Activated CD4-positive, alpha-beta memory T cell treated with anti-CD3 and anti-CD28 coated beads, Interleukin-2, amount 10 ng/mL, durations not matched to agents 7 days and 5 days (primary cell): ENCODE data around the gene RWDD4. TPM values are rescaled to one million over a fixed set of nuclear protein-coding genes. Genes with fewer than 3 reads are reported as not detected.
"Not testable (repeated sequence)": the region's sequence is repeated elsewhere in the genome, so short reads cannot be mapped to it uniquely, and the experiment has no call there.

Experiments used
- CTCF ChIA-PET: fragments of 350-600 bp; sonication (Branson Sonifier 250); formaldehyde crosslinking; loops from one replicate; lab custom pipeline; 2021; ENCODE audit warnings: antibody characterized with exemption, inconsistent platforms; lab: Charles Lee
- POLR2A ChIA-PET: fragments of 350-600 bp; sonication (Branson Sonifier 250); formaldehyde crosslinking; loops from one replicate; lab custom pipeline; 2021; ENCODE audit warnings: antibody characterized with exemption; lab: Charles Lee
- DNase-seq: peaks from one replicate; pipeline ENCODE4 v3.0.0-alpha.2; 2020
- H3K27ac Mint-ChIP-seq: one replicate; pipeline ENCODE4 v1.8.0; 2021; ENCODE audit warnings: mild to moderate bottlenecking, mixed read lengths
- H3K27me3 Mint-ChIP-seq: one replicate; pipeline ENCODE4 v1.8.0; 2021; ENCODE audit warnings: mixed read lengths
- H3K36me3 Mint-ChIP-seq: one replicate; pipeline ENCODE4 v1.8.0; 2021; ENCODE audit warnings: low read depth, mixed read lengths
- H3K4me1 Mint-ChIP-seq: one replicate; pipeline ENCODE4 v1.8.0; 2021; ENCODE audit warnings: mixed read lengths
- H3K4me3 Mint-ChIP-seq: one replicate; pipeline ENCODE4 v1.8.0; 2021; ENCODE audit warnings: mild to moderate bottlenecking, mixed read lengths
- H3K9me3 Mint-ChIP-seq: one replicate; pipeline ENCODE4 v1.8.0; 2021; ENCODE audit warnings: mixed read lengths
- total RNA-seq, 2 experiments: library from RNA; stranded (reverse); gene quantifications; one replicate each; pipeline ENCODE4 v1.2.3, GENCODE V29; 2021

RWDD4 gene
- total RNA-seq, 2 experiments from 2014 or later: 13.0 to 15.3 TPM

GRCh38 chr4:183633476-183634400 lies 25.2 kb downstream of the RWDD4 start:
- Mint-ChIP-seq H3K9me3 (no peaks in the 10 kb centered on the region), H3K27me3 (peaks cover 1% of the 10 kb centered on the region), H3K36me3 (no peaks in the 10 kb centered on the region), H3K27ac (no peak overlapping the region), H3K4me1 (peaks cover 17% of the 10 kb centered on the region), H3K4me3 (no peak overlapping the region)
- DNase-seq: no peak
- POLR2A ChIA-PET: no interaction called here
- CTCF ChIA-PET: interaction anchor here (0.6 to 1.5 kb wide), 2 partner anchors 10 to 19 kb away, joined by 3 to 4 read pairs; no protein-coding TSS in a partner anchor

- Mint-ChIP-seq H3K36me3 (no peaks in the 10 kb centered on the region), H3K27me3 (peaks cover 1% of the 10 kb centered on the region), H3K9me3 (no peaks in the 10 kb centered on the region), H3K4me3 (no peak overlapping the region), H3K27ac (no peak overlapping the region), H3K4me1 (peaks cover 16% of the 10 kb centered on the region)
- POLR2A ChIA-PET: no interaction called here
- CTCF ChIA-PET: interaction anchor here (0.6 to 1.5 kb wide), 2 partner anchors 9 to 20 kb away, joined by 3 to 4 read pairs; no protein-coding TSS in a partner anchor
- DNase-seq: no peak
Observed at GRCh38 chr4:183632689-183633088, 26.3 kb downstream of the RWDD4 start.

- Mint-ChIP-seq H3K9me3 (no peaks in the 10 kb centered on the region), H3K4me1 (peaks cover 7% of the 10 kb centered on the region), H3K4me3 (no peak overlapping the region), H3K27ac (no peak overlapping the region), H3K36me3 (no peaks in the 10 kb centered on the region), H3K27me3 (peaks cover 1% of the 10 kb centered on the region)
- DNase-seq: no peak
- POLR2A ChIA-PET: no interaction called here
- CTCF ChIA-PET: no interaction called here
Observed at GRCh38 chr4:183631577-183632198, 27.3 kb downstream of the RWDD4 start.

DNA sequence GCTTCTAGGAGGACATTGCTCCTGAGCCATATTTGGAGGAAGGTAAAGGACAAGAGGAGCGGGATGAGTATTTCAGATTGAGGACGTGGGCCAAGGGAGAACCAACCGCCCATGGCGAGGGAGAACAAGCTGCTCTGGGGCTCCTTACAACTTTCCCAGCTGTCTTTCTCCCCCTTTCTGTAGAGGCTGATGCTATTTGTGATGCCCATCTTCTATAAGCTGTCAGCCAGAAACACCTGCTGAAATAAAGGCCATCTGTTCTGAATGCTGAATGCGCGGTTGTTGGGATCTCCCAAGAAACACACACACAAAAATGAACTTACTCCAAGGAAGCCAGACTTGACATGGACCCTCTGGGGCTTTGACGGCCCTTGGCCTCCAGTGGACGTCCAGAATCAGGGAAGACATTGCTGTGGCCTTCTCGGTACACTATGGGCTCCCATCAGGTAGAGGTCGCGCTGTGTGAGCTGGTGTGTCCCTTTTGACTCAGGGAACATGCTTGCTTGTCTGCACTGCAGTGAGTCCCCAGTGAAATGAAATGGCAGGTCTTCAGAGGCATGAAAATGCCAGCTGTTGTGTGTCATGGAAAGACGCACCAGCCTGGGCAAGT lies 30.9 kb downstream of the RWDD4 start:
- POLR2A ChIA-PET: no interaction called here
- no peaks in the 10 kb centered on the region for H3K27me3 Mint-ChIP-seq
- CTCF ChIA-PET: no interaction called here
- no peaks in the 10 kb centered on the region for H3K9me3 Mint-ChIP-seq
- no peak overlapping the region for H3K4me3 Mint-ChIP-seq
- no peaks in the 10 kb centered on the region for H3K36me3 Mint-ChIP-seq
- no peak for DNase-seq
- no peaks in the 10 kb centered on the region for H3K4me1 Mint-ChIP-seq
- no peak overlapping the region for H3K27ac Mint-ChIP-seq

- CTCF ChIA-PET, H3K27me3 Mint-ChIP-seq, H3K4me1 Mint-ChIP-seq, H3K36me3 Mint-ChIP-seq, H3K4me3 Mint-ChIP-seq, H3K27ac Mint-ChIP-seq, DNase-seq, H3K9me3 Mint-ChIP-seq, POLR2A ChIA-PET: not testable (repeated sequence)
Observed at GRCh38 chr4:183627286-183627685, 31.7 kb downstream of the RWDD4 start.

- no peak overlapping the region for H3K4me3 Mint-ChIP-seq
- no peak overlapping the region for H3K27ac Mint-ChIP-seq
- peaks cover 2% of the 10 kb centered on the region for H3K4me1 Mint-ChIP-seq
- no peaks in the 10 kb centered on the region for H3K36me3 Mint-ChIP-seq
- DNase-seq: no peak
- no peaks in the 10 kb centered on the region for H3K9me3 Mint-ChIP-seq
- H3K27me3 Mint-ChIP-seq: peaks cover 1% of the 10 kb centered on the region
- ChIA-PET CTCF (no interaction called here), POLR2A (no interaction called here)
Observed at GRCh38 chr4:183626168-183626567, 32.8 kb downstream of the RWDD4 start.

- Mint-ChIP-seq H3K36me3 (no peaks in the 10 kb centered on the region), H3K27me3 (peaks cover 3% of the 10 kb centered on the region), H3K27ac (no peak overlapping the region), H3K4me1 (peaks cover 2% of the 10 kb centered on the region), H3K4me3 (no peak overlapping the region), H3K9me3 (no peaks in the 10 kb centered on the region)
- DNase-seq: no peak
- CTCF ChIA-PET: no interaction called here
- POLR2A ChIA-PET: no interaction called here
Observed at GRCh38 chr4:183624548-183624947, 34.4 kb downstream of the RWDD4 start.

DNA sequence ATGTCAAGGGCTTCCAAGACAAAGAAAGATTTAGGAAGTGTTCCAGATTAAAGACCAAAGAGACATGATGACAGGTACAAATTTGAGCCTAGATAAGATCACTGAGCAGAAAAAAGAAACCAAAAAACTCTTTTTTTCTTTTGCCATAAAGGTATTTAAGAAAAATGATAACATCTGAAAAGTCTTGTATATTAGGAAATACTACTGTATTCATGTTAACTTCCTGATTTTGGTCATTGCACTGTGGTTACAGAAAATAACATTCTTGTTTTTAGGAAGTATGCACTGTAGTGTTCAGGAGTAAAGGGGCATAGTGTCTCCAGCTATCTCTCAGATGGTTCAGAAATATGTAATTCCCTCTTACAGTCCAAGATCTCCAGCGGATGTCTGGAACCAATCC lies 37.1 kb downstream of the RWDD4 start:
- Mint-ChIP-seq H3K36me3 (no peaks in the 10 kb centered on the region), H3K27me3 (peaks cover 5% of the 10 kb centered on the region), H3K4me3 (no peak overlapping the region), H3K4me1 (peaks cover 2% of the 10 kb centered on the region), H3K27ac (no peak overlapping the region), H3K9me3 (no peaks in the 10 kb centered on the region)
- CTCF ChIA-PET: no interaction called here
- no peak for DNase-seq
- POLR2A ChIA-PET: no interaction called here

GRCh38 chr4:183620421-183620820 lies 38.6 kb downstream of the RWDD4 start:
- H3K4me3 Mint-ChIP-seq: no peak overlapping the region
- POLR2A ChIA-PET: no interaction called here
- H3K27ac Mint-ChIP-seq: no peak overlapping the region
- H3K4me1 Mint-ChIP-seq: peaks cover 2% of the 10 kb centered on the region
- H3K9me3 Mint-ChIP-seq: no peaks in the 10 kb centered on the region
- DNase-seq: no peak
- H3K36me3 Mint-ChIP-seq: no peaks in the 10 kb centered on the region
- CTCF ChIA-PET: interaction anchor here (0.6 kb wide), 1 partner anchor 1565 kb away, joined by 3 read pairs; no protein-coding TSS in a partner anchor
- H3K27me3 Mint-ChIP-seq: peaks cover 8% of the 10 kb centered on the region

DNA sequence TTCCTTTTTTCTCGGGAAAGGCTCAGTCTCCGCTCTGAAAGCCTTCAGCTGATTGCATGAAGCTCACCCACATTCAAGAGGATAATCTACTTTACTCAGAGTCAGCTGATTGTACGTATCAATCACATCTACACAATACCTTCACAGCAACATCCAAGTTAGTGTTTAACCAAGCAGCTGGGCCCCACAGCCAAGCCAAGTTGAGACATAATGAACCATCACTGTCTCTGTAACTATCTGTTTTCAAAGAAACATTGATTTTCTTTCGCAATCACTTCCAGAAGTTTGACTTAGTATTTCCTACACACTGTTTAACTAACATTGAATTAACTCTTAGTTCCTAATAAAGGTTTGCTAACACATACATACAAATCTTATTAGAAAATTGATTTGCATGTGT lies 40.3 kb downstream of the RWDD4 start:
- H3K27me3 Mint-ChIP-seq: peaks cover 16% of the 10 kb centered on the region
- H3K4me3 Mint-ChIP-seq: no peak overlapping the region
- ChIA-PET POLR2A (no interaction called here), CTCF (no interaction called here)
- H3K27ac Mint-ChIP-seq: no peak overlapping the region
- H3K4me1 Mint-ChIP-seq: peaks cover 2% of the 10 kb centered on the region
- H3K36me3 Mint-ChIP-seq: no peaks in the 10 kb centered on the region
- H3K9me3 Mint-ChIP-seq: no peaks in the 10 kb centered on the region
- no peak for DNase-seq

GRCh38 chr4:183617075-183617474 lies 41.9 kb downstream of the RWDD4 start:
- Mint-ChIP-seq H3K27me3 (peaks cover 14% of the 10 kb centered on the region), H3K9me3 (no peaks in the 10 kb centered on the region), H3K4me1 (peaks cover 2% of the 10 kb centered on the region), H3K36me3 (no peaks in the 10 kb centered on the region), H3K27ac (no peak overlapping the region), H3K4me3 (no peak overlapping the region)
- ChIA-PET POLR2A (no interaction called here), CTCF (no interaction called here)
- DNase-seq: no peak

- H3K4me3 Mint-ChIP-seq: no peak overlapping the region
- no peaks in the 10 kb centered on the region for H3K9me3 Mint-ChIP-seq
- no peaks in the 10 kb centered on the region for H3K4me1 Mint-ChIP-seq
- ChIA-PET CTCF (no interaction called here), POLR2A (no interaction called here)
- peaks cover 11% of the 10 kb centered on the region for H3K27me3 Mint-ChIP-seq
- no peak overlapping the region for H3K27ac Mint-ChIP-seq
- no peak for DNase-seq
- no peaks in the 10 kb centered on the region for H3K36me3 Mint-ChIP-seq
Observed at GRCh38 chr4:183612329-183613250, 46.4 kb downstream of the RWDD4 start.
